Measurements from ENCODE around the gene CTXN3.

DNA sequence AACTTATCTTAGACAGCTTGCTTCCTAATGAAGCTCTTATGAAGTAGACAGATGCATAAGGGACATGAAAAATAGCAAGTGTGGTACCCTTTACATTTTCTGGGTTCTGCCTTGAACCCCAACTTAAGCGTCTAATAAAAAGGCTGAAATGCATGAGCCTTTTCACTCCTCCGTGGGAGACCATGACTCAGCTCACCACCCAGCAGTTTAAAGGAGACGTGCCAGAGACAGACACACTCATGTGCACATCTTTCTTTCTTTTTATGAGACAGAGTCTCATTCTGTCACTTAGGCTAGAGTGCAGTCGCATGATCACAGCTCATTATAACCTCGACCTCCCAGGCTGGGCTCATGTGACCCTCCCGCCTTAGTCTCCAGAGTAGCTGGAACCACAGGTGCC lies 22.3 kb downstream of the CTXN3 start:
- TF ChIP-seq, protein P1, sequence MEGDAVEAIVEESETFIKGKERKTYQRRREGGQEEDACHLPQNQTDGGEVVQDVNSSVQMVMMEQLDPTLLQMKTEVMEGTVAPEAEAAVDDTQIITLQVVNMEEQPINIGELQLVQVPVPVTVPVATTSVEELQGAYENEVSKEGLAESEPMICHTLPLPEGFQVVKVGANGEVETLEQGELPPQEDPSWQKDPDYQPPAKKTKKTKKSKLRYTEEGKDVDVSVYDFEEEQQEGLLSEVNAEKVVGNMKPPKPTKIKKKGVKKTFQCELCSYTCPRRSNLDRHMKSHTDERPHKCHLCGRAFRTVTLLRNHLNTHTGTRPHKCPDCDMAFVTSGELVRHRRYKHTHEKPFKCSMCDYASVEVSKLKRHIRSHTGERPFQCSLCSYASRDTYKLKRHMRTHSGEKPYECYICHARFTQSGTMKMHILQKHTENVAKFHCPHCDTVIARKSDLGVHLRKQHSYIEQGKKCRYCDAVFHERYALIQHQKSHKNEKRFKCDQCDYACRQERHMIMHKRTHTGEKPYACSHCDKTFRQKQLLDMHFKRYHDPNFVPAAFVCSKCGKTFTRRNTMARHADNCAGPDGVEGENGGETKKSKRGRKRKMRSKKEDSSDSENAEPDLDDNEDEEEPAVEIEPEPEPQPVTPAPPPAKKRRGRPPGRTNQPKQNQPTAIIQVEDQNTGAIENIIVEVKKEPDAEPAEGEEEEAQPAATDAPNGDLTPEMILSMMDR (IDR thresholded peaks at IDR 0.05; ENCODE audit: low read length) = no peak
- no peak for TF ChIP-seq EZH2 (IDR thresholded peaks at IDR 0.05; ENCODE audit: borderline replicate concordance, low read length)
